Thoracic aorta (tissue), 2 donors: ENCODE data around the gene COPS8. TPM values are rescaled to one million over a fixed set of nuclear protein-coding genes. Genes with fewer than 3 reads are reported as not detected.

Experiments
- ATAC-seq: fragments of 150-250 bp; one replicate; pipeline ENCODE4 v1.8.0; 2017; ENCODE audit warnings: low read depth; ENCODE audit not compliant: insufficient number of reproducible peaks, low FRiP score
- DNase-seq: peaks from one replicate; pipeline ENCODE4 v3.0.0-alpha.2; 2020; ENCODE audit warnings: low spot score
- H3K27ac ChIP-seq, 2 donors: fragments of 200-600 bp; sonication (generic); 1 replicate in 1 of 2; 2 replicates in 1 of 2; pipeline ENCODE4 v1.5.1; 2016; ENCODE audit warnings: mild to moderate bottlenecking in 2 of 2, moderate library complexity in 2 of 2
- H3K27me3 ChIP-seq: fragments of 200-600 bp; sonication (generic); replicated peaks from 2 replicates; pipeline ENCODE4 v1.6.0; 2016; ENCODE audit warnings: mild to moderate bottlenecking; ENCODE audit not compliant: insufficient read depth
- H3K36me3 ChIP-seq: fragments of 200-600 bp; sonication (generic); one replicate; pipeline ENCODE4 v1.5.1; 2016
- H3K4me1 ChIP-seq, 2 donors: fragments of 200-600 bp; sonication (generic); 1 replicate in 1 of 2; 2 replicates in 1 of 2; pipeline versions ENCODE4 v1.5.1 to v1.6.0; 2016; ENCODE audit warnings: low read depth in 2 of 2, mild to moderate bottlenecking in 1 of 2; ENCODE audit not compliant: control insufficient read depth in 1 of 2
- H3K4me3 ChIP-seq: fragments of 200-600 bp; sonication (generic); 2 replicates; pipeline ENCODE4 v1.5.1; 2016; ENCODE audit warnings: mild to moderate bottlenecking
- H3K9me3 ChIP-seq: fragments of 200-600 bp; sonication (generic); 2 replicates; pipeline ENCODE4 v1.5.1; 2016
- total RNA-seq, 2 donors: library from RNA; depleted of rRNA; stranded (reverse); fragments of >200 nt; gene quantifications; one replicate each; pipeline versions ENCODE4 v1.1.0 to v1.2.3, GENCODE V29; 2016
- TF ChIP-seq, protein P1 (sequence below): fragments of 200-600 bp; sonication (generic); IDR thresholded peaks from one replicate; pipeline ENCODE4 v1.5.1; 2019; ENCODE audit warnings: antibody characterized with exemption

The COPS8 gene
- total RNA-seq, 2 donors from 2014 or later: 62.8 to 83.7 TPM

GRCh38 chr2:237124820-237125219 lies 39.1 kb downstream of the COPS8 start:
- no peak for DNase-seq
- Histone ChIP-seq H3K36me3 (no peaks in the 10 kb centered on the region), H3K9me3 (no peaks in the 10 kb centered on the region), H3K4me1 (peaks cover 6 to 15% of the 10 kb centered on the region in 2 donors), H3K27me3 (no peaks in the 10 kb centered on the region), H3K4me3 (no peak overlapping the region), H3K27ac (no peak overlapping the region)
- no peak for ATAC-seq
- TF ChIP-seq, protein P1, sequence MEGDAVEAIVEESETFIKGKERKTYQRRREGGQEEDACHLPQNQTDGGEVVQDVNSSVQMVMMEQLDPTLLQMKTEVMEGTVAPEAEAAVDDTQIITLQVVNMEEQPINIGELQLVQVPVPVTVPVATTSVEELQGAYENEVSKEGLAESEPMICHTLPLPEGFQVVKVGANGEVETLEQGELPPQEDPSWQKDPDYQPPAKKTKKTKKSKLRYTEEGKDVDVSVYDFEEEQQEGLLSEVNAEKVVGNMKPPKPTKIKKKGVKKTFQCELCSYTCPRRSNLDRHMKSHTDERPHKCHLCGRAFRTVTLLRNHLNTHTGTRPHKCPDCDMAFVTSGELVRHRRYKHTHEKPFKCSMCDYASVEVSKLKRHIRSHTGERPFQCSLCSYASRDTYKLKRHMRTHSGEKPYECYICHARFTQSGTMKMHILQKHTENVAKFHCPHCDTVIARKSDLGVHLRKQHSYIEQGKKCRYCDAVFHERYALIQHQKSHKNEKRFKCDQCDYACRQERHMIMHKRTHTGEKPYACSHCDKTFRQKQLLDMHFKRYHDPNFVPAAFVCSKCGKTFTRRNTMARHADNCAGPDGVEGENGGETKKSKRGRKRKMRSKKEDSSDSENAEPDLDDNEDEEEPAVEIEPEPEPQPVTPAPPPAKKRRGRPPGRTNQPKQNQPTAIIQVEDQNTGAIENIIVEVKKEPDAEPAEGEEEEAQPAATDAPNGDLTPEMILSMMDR: no peak

GRCh38 chr2:237125967-237126366 lies 40.3 kb downstream of the COPS8 start:
- peaks cover 6 to 15% of the 10 kb centered on the region in 2 donors for H3K4me1 ChIP-seq
- H3K27me3 ChIP-seq: no peaks in the 10 kb centered on the region
- ATAC-seq (no peak), DNase-seq (no peak)
- TF ChIP-seq, protein P1: no peak
- no peak overlapping the region for H3K4me3 ChIP-seq
- H3K36me3 ChIP-seq: no peaks in the 10 kb centered on the region
- no peaks in the 10 kb centered on the region for H3K9me3 ChIP-seq
- H3K27ac ChIP-seq: no peak overlapping the region

GRCh38 chr2:237126519-237127174 lies 41.0 kb downstream of the COPS8 start:
- TF ChIP-seq, protein P1: no peak
- no peaks in the 10 kb centered on the region for H3K9me3 ChIP-seq
- H3K4me1 ChIP-seq: peaks cover 6 to 15% of the 10 kb centered on the region in 2 donors
- H3K4me3 ChIP-seq: no peak overlapping the region
- no peak for DNase-seq
- ATAC-seq: no peak
- H3K27ac ChIP-seq: no peak overlapping the region
- no peaks in the 10 kb centered on the region for H3K27me3 ChIP-seq
- H3K36me3 ChIP-seq: no peaks in the 10 kb centered on the region

DNA sequence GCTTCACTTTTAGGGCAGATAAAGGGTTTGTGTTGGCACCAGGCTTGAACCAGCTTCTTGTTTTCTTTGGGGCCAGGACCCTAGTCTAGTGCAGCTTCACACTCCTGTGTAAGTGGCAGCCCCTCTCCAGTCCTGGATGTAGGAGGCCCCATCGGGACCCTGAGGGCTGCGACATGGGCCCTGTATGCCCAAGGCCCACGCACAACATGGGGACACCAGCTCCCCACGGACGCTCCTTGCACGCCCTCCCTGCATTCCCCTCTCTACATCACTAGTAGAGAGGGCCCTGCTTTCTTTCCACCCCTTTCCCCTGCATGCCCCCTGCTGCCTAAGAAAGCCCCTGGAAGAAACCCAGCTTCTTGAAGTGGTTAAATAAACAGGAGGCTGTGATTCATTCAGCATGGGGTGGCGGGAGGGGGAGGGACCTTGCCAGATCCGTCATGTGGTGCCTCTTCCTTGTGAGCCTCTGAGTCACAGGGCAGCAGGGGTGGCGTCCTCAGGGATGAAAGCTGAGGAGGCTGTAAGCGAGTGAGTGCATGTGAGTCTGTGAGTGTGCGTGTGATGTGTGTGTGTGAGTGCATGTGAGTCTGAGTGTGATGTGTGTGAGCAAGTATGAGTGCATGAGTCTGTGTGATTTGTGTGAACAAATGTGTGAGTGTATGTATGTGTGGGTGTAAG lies 42.5 kb downstream of the COPS8 start:
- TF ChIP-seq, protein P1: no peak
- ATAC-seq: peak; percentile 82
- H3K36me3 ChIP-seq: no peaks in the 10 kb centered on the region
- H3K9me3 ChIP-seq: no peaks in the 10 kb centered on the region
- H3K4me3 ChIP-seq: no peak overlapping the region
- DNase-seq: peak; percentile 93
- H3K4me1 ChIP-seq: peaks cover 6 to 15% of the 10 kb centered on the region in 2 donors
- H3K27ac ChIP-seq: peak overlapping the region in 1 of 2 donors; percentile 4
- no peaks in the 10 kb centered on the region for H3K27me3 ChIP-seq

DNA sequence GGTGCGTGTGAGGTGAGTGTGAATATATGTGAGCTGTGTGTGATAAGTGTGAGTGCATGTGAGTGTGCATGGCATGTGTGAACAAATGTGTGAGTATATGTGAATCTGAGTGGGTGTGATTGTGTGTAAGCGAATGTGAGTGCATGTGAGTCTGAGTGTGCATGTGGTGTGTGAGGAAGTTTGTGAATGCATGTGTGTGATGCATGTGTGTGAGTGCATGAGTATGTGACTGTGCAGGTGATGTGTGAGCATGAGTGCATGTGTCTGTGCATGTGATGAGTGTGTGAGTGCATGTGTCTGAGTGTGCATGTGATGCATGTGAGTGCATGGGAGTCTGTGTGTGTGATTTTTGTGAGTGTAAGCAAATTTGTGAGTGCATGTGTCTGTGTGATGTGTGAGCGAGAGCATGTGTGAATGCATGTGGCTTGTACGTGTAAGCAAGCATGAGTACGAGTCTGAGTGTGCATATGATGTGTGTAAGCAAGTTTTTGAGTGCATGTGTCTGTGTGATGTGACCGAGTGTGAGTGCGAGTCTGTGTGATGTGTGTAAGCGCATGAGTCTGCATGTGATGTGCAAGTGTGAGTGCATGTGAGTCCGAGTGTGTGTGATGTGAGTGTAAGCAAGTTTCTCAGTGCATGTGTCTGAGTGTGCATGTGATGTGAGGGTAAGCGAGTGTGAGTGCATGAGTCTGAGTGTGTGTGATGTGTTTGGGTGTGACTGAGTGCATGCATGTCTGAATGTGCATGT lies 43.3 kb downstream of the COPS8 start:
- H3K27me3 ChIP-seq: no peaks in the 10 kb centered on the region
- DNase-seq (no peak), ATAC-seq (no peak)
- TF ChIP-seq, protein P1: no peak
- H3K4me1 ChIP-seq: peaks cover 6 to 15% of the 10 kb centered on the region in 2 donors
- no peak overlapping the region for H3K4me3 ChIP-seq
- no peaks in the 10 kb centered on the region for H3K36me3 ChIP-seq
- no peak overlapping the region for H3K27ac ChIP-seq
- no peaks in the 10 kb centered on the region for H3K9me3 ChIP-seq
